MM.1S (cell line): ENCODE measurements around the gene SNRK.
"Not testable (repeated sequence)": the region's sequence is repeated elsewhere in the genome, so short reads cannot be mapped to it uniquely, and the experiment has no call there.

Source experiments
- CTCF ChIP-seq: fragments of 300-600 bp; sonication (generic); IDR thresholded peaks from 2 replicates; pipeline ENCODE4 v1.5.1; 2016; ENCODE audit warnings: antibody characterized with exemption, low read length, mixed read lengths
- EZH2 ChIP-seq: fragments of 300-600 bp; sonication (generic); optimal IDR thresholded peaks from 2 replicates; pipeline ENCODE3; 2017; ENCODE audit warnings: low read depth, mild to moderate bottlenecking, antibody characterized with exemption, low read length, mixed read lengths
- EZH2phosphoT487 ChIP-seq: fragments of 300-600 bp; sonication (generic); IDR thresholded peaks from 2 replicates; pipeline ENCODE4 v1.6.1; 2018; ENCODE audit warnings: antibody characterized with exemption, low read length

GRCh38 chr3:43356033-43356432 is 69.7 kb downstream of the SNRK start:
- not testable (repeated sequence) for TF ChIP-seq EZH2, CTCF, EZH2phosphoT487
